Brain pericyte (primary cell): ENCODE data around the gene PURB.
"Not testable (repeated sequence)": the region's sequence is repeated elsewhere in the genome, so short reads cannot be mapped to it uniquely, and the experiment has no call there.

Source experiments
- DNase-seq: peaks from one replicate; pipeline ENCODE4 v3.0.0-alpha.2; 2012; ENCODE audit warnings: low read depth, low spot score

Gene PURB

DNA sequence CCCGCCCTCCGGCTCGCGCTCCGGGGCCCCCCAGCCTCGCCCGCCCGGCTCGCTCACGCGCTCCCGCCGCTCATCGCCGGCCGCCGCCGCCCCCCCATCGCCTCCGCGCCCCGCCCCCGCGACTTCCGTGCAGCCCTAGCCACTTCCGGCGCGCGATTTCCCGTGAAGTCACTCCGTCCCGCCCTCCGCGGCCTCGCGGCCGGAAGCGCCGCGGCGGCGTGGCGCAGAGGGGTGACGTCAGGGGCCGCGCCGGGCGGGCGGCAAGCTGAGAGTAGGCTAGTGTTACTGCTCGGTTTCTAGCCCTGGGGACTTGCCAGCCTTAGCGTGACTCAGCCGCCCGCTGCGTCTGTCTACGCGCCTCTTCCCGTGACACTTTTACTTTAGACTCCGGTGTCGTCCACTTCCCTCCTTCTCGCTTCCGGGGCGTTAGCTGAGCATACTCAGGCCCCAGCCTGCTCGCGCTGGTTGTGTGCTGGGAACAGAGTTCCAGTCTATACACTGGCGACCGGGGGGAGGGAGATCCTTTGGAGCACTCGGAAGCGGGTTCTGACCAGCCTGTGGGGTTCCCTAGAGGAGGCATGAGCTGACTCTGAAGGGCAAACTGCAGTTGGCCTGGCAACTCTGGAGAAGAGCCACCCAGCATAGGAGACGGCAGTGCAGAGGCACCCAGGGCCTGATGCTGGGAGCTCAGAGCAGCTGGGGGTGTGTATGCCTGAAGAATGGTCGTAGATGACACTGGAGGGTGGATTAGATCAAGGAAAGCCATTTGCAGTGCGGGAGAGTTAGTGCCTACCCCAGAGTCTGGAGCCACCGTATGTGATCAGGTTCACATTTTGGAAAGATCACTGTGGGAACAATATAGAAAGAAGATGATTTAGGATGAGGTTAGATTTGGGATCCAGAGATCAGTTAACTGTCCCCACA lies at the start of gene PURB:
Gene PURB, minus strand, starts transcription at position 137 of the 924 bp plus-strand sequence. CDS start 182 bp downstream, outside the sequence.
- peak; percentile 73 for DNase-seq

- no peak for DNase-seq
These were observed 49.7 kb upstream of the PURB start for GRCh38 chr7:44935016-44935415.

GRCh38 chr7:44934510-44934909 lies 49.2 kb upstream of the PURB start:
- DNase-seq, result not testable (repeated sequence)

DNA sequence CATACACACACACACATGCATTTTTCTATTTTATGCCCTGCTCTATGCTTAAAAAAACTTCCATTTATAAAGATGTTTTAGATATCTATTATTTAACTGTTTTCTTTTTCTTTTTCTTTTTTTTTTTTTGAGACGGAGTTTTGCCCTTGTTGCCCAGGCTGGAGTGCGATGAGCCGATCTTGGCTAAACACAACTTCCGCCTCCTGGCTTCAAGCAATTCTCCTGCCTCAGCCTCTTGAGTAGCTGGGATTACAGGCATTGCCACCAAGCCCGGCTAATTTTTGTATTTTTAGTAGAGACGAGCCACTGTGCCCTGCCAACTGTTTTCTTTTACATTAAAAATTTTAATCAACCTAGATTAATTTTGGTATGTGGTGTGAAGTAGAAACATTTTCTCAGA lies 45.6 kb upstream of the PURB start:
- DNase-seq, result no peak

GRCh38 chr7:44922351-44922694 lies 37.0 kb upstream of the PURB start:
- no peak for DNase-seq

DNA sequence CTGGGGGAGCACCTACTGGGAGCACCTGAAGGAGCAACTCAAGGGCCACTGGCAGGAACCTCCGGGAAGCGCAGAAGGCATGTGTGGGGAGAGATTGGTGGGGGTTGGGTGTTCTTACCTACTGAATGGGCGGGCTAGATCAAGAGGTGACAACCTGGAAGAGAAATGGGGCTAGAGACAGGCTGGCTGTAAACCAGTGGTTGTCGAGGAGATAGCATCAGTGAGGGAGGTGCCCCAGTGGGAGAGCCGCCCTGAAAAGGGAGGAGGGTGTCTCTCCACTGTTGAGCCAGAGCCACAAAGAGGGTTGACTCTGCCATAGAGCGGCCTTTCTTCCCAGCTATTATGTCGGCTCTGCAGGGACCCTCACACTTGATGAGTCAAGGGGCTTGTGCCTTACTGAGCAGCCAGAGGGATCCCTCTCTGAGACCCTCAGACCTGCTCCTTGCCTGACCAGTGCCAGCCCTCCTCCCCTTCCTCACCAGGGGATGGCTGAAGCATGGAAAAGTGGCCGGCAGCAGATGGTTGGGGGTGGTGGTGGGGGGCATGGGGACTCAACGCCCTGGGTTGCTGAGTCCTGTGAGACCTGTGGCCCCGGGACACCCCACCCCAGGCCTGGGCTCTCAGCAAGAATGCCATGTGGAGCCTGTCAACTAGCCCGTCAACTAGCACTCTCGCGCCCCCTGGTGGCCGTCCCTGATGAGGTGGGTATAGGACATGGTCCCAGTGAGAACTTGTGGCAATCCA lies 36.4 kb upstream of the PURB start:
- DNase-seq, result peak; percentile 7

DNA sequence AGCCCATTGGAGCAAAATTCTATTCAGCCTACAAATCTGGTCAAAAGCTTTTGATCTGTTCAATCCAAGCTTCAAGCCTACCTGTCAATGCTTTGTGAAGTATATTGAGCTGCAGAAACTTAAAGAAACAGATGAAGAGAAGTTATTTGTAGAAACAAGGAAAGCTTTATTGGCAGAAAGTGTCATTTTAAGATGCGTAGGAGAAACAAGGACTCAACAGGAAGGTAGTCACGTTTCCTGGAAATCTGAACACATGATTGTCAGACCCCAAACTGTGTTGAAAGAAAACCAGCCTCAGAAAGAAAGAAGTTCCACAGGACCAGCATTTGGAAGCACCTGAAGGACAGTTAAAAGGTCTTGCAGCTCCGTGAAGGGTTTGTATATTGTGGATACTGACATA lies 34.8 kb upstream of the PURB start:
- DNase-seq, result no peak

DNA sequence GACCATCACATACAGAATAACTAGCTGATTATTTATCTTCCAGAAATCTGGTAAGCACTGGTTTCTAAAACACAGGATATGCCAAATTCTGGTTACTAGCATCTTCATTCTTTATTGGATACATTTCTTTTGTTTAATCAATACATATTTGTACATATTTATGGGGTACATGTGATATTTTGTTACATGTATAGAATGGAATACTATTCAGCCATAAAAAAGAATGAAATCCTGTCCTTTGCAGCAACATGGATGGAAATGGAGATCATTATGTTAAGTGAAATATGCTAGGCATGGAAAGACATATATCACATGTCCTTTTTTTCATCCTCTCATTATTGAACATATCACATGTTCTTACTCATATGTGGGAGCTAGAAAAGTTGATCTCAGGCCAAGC lies 32.7 kb upstream of the PURB start:
- DNase-seq, result no peak

- no peak for DNase-seq
These were observed 32.1 kb upstream of the PURB start for GRCh38 chr7:44917465-44917864.

GRCh38 chr7:44914992-44915607 lies 29.8 kb upstream of the PURB start:
- no peak for DNase-seq

DNA sequence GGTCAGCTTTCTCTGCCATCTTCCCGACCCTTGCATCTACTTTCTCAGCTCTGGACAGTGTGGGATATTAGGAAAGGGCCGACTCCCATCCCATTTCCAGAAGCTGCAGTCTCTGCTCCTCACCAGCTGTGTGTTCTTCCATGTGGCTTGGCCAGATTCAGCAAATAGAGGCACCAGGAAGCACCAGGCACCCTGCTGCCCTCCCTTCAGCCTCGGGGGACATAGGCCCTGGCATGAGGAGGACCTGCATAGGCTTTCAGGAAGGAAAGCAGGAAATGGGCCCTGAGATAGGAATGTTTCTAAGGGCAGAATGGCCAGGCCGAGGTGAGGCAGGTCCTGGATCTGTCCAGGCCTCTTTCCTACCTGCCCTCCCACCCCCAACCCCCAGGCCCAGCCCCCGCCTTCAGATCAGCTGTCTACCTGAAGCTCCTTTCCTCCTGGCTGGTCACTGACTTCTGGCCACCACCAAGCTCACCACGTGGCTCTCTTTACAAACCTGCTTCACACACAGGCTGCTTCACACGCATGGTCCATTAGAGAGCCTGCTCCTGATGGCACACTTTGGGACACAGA lies 27.5 kb upstream of the PURB start:
- DNase-seq, result no peak

- DNase-seq, result no peak
These were observed 26.6 kb upstream of the PURB start for GRCh38 chr7:44911911-44912310.

DNA sequence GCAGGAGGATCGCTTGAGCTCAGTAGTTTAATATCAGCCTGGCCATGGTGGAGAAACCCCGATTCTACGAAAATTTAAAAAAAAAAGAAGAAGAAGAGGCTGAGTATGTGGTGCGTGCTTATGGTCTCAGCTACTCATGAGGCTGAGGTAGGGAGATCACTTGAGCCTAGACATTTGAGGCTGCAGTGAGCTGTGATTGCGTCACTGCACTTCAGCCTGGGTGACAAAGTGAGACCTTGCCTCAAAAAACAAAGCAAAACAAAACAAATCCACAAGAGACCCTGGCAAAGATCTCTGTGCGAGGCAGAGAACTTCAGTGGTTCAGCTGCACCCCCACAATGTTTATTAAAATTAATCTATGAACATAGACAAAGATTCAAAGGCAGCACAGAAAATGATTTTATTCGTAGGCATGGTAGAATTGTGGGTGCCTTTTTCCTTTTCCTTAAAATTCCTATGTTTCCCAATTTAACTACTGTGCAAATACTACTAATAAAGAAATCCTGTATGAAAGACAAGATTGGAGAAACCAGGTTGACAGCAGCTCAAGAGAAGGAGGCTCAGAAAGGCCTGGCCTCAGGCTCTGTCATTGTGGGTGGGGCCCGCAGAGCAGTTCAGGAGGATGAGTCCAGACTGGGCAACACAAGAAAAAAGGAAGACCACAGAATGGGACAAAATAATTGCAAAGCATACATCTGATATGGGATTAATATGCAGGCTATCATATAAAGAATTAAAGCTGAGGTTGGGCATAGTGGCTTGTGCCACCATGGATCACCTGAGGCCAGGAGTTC lies 24.5 kb upstream of the PURB start:
- DNase-seq, result no peak

- DNase-seq, result no peak
These were observed 21.6 kb upstream of the PURB start for GRCh38 chr7:44906965-44907364.

GRCh38 chr7:44905002-44905635 lies 19.8 kb upstream of the PURB start:
- DNase-seq, result no peak

DNA sequence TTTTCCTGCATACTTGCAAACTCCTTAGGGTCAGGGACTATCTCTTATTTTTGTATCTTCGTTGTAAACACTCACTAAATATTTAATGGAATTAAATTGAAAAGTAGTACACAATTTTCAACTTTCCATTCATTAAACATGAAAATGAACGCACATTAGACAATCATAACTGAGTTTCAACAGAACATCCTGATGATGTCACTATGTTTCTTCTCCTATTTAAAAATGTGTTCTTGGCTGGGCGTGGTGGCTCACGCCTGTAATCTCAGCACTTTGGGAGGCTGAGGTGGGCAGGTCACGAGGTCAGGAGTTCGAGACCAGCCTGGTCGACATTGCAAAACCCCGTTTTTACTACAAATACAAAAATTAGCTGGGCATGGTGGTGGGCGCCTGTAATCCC lies 14.1 kb upstream of the PURB start:
- no peak for DNase-seq

- no peak for DNase-seq
These were observed 12.7 kb upstream of the PURB start for GRCh38 chr7:44898039-44898438.

DNA sequence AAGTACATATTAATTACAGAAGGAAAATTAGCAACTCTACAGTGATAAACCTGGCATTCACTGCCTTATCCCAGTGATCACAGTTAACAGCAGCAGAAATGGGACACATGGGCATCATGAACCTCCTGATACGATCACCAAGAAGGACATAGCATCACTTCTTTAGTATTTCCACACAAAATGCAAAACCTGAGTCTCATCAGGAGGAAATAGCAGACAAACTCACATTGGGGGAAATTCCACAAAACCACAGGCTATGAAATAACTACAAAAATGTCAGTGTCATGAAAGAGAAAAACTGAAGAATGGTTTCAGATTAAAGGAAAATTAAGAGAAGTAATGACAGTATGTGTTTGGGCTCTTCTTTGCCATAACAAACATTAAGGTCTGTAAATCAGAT lies 12.0 kb upstream of the PURB start:
- DNase-seq, result no peak

GRCh38 chr7:44894888-44895580 lies 9.7 kb upstream of the PURB start:
- DNase-seq, result no peak

DNA sequence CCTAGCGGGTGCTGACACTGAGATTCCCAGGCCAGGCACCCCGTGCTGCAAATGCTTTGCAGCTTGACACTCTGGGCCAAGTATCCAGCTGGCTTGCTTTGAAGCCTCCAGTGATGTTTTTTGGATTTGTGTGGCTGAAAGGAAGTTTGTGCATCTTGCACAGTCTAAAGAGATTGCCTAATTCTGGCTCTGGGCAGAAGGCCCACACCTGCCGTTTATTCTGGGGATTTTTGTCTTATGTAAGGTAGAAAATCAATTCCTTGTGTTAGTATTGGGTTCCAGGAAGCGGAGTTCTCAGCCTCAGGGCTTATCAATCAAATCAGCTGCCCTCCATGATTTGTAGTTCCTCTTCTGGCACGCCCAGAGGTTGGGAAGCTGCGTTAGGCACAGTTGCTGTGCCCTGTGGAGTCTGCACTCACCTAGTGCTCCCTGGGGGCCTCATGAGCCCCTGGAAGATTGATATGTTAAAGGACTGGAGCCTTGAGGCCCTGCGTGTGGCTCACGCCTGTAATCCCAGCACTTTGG lies 8.4 kb upstream of the PURB start:
- DNase-seq, result no peak
